Breast epithelium (tissue), 4 donors: ENCODE data around the gene KRTAP10-5. TPM values are rescaled to one million over a fixed set of nuclear protein-coding genes. Genes with fewer than 3 reads are reported as not detected.
A peak's percentile ranks its signal among the peaks of the same experiment; 100 is the strongest.
"Not testable (repeated sequence)": the region's sequence is repeated elsewhere in the genome, so short reads cannot be mapped to it uniquely, and the experiment has no call there.

Experiments used
- DNase-seq, 2 donors: peaks; one replicate each; pipeline ENCODE4 v3.0.0-alpha.2; 2019; ENCODE audit warnings: low spot score in 2 of 2
- H3K27ac ChIP-seq, 2 donors: fragments of 200-600 bp; sonication (generic) in 1 of 2; one replicate each; pipeline ENCODE4 v1.5.1; 2016 to 2019; ENCODE audit warnings: mild to moderate bottlenecking in 1 of 2
- H3K27me3 ChIP-seq, 2 donors: fragments of 200-600 bp; sonication (generic) in 1 of 2; one replicate each; pipeline versions ENCODE4 v1.5.1 to v1.6.0; 2017 to 2019; ENCODE audit warnings: control low read depth in 1 of 2, mild to moderate bottlenecking in 1 of 2
- H3K36me3 ChIP-seq: fragments of 200-600 bp; one replicate; pipeline ENCODE4 v1.5.1; 2019
- H3K4me1 ChIP-seq, 2 donors: fragments of 200-600 bp; sonication (generic); one replicate each; pipeline ENCODE4 v1.5.1; 2016 to 2019; ENCODE audit warnings: control low read depth in 1 of 2
- H3K4me3 ChIP-seq, 3 donors: fragments of 200-600 bp; sonication (generic); 1 replicate in 2 of 3; 2 replicates in 1 of 3; pipeline ENCODE4 v1.5.1; 2016 to 2019; ENCODE audit warnings: mild to moderate bottlenecking in 3 of 3, moderate library complexity in 2 of 3
- H3K9me3 ChIP-seq, 2 donors: fragments of 200-600 bp; sonication (generic) in 1 of 2; one replicate each; pipeline ENCODE4 v1.5.1; 2016 to 2019; ENCODE audit warnings: control low read depth in 1 of 2
- CTCF ChIP-seq, 3 donors: fragments of 450-650 bp; IDR thresholded peaks; one replicate each; pipeline ENCODE4 v1.5.1; 2016 to 2017; ENCODE audit warnings: antibody characterized with exemption in 3 of 3, mild to moderate bottlenecking in 3 of 3, moderate library complexity in 3 of 3
- POLR2A ChIP-seq: fragments of 450-650 bp; IDR thresholded peaks from one replicate; pipeline ENCODE4 v1.6.1; 2016; ENCODE audit warnings: antibody characterized with exemption, mild to moderate bottlenecking, moderate library complexity
- POLR2AphosphoS5 ChIP-seq, 3 donors: sonication (generic); formaldehyde crosslinking; IDR thresholded peaks; one replicate each; pipeline ENCODE4 v1.6.1; 2017; ENCODE audit warnings: antibody characterized with exemption in 3 of 3
- intact Hi-C: fragments of 100-400 bp; cut with DNase I; formaldehyde crosslinking; loops from one replicate; pipeline ENCODE4 v1.15.1; 2023; ENCODE audit warnings: low total_unique reads
- total RNA-seq, 3 donors: library from RNA; depleted of rRNA; stranded (reverse); fragments of >200 nt; gene quantifications; one replicate each; pipeline ENCODE4 v1.1.0, GENCODE V29; 2016

Gene KRTAP10-5
- total RNA-seq, 3 donors from 2014 or later, result not detected

GRCh38 chr21:44567481-44568171 lies 12.8 kb downstream of the KRTAP10-5 start:
- no peak for TF ChIP-seq POLR2A
- no peak for TF ChIP-seq CTCF (IDR thresholded peaks at IDR 0.05)
- no peak for TF ChIP-seq POLR2AphosphoS5 (IDR thresholded peaks at IDR 0.05)
- intact Hi-C loops, result no loop called here
- H3K27ac ChIP-seq, result no peak overlapping the region
- H3K27me3 ChIP-seq, result peaks cover 0 to 11% of the 10 kb centered on the region in 2 donors
- no peaks in the 10 kb centered on the region for H3K4me1 ChIP-seq
- DNase-seq, result peak in 1 of 2 donors; percentile 43
- no peak overlapping the region for H3K4me3 ChIP-seq
- peaks cover 9 to 12% of the 10 kb centered on the region in 2 donors for H3K9me3 ChIP-seq
- H3K36me3 ChIP-seq, result no peaks in the 10 kb centered on the region

- TF ChIP-seq POLR2A, result no peak
- TF ChIP-seq CTCF (IDR thresholded peaks at IDR 0.05), result no peak
- TF ChIP-seq POLR2AphosphoS5 (IDR thresholded peaks at IDR 0.05), result no peak
- H3K4me3 ChIP-seq, result no peak overlapping the region
- intact Hi-C loops, result no loop called here
Observed at GRCh38 chr21:44566403-44566802, 14.0 kb downstream of the KRTAP10-5 start.

GRCh38 chr21:44564886-44565598 lies 15.4 kb downstream of the KRTAP10-5 start:
- DNase-seq, result no peak
- H3K9me3 ChIP-seq, result peaks cover 1 to 6% of the 10 kb centered on the region in 2 donors
- H3K27ac ChIP-seq, result no peak overlapping the region
- TF ChIP-seq CTCF (IDR thresholded peaks at IDR 0.05) (no peak), POLR2AphosphoS5 (IDR thresholded peaks at IDR 0.05) (no peak), POLR2A (no peak)
- no peaks in the 10 kb centered on the region for H3K4me1 ChIP-seq
- H3K36me3 ChIP-seq, result no peaks in the 10 kb centered on the region
- intact Hi-C loops, result no loop called here
- peaks cover 0 to 9% of the 10 kb centered on the region in 2 donors for H3K27me3 ChIP-seq
- no peak overlapping the region for H3K4me3 ChIP-seq

More at GRCh38 chr21:44566403-44566802, 14.0 kb downstream of the KRTAP10-5 start:
- Histone ChIP-seq H3K27ac (no peak overlapping the region), H3K9me3 (peaks cover 3 to 12% of the 10 kb centered on the region in 2 donors), H3K27me3 (peaks cover 0 to 11% of the 10 kb centered on the region in 2 donors), H3K4me1 (no peaks in the 10 kb centered on the region), H3K36me3 (no peaks in the 10 kb centered on the region)
- DNase-seq, result no peak

- H3K4me1 ChIP-seq, result no peaks in the 10 kb centered on the region
- H3K36me3 ChIP-seq, result no peaks in the 10 kb centered on the region
- H3K9me3 ChIP-seq, result peaks cover 6% of the 10 kb centered on the region in 2 donors
- H3K27me3 ChIP-seq, result peaks cover 0 to 5% of the 10 kb centered on the region in 2 donors
- no peak overlapping the region for H3K4me3 ChIP-seq
- no peak for TF ChIP-seq POLR2A
- TF ChIP-seq POLR2AphosphoS5 (IDR thresholded peaks at IDR 0.05), result no peak
- TF ChIP-seq CTCF (IDR thresholded peaks at IDR 0.05), result no peak
- no peak overlapping the region for H3K27ac ChIP-seq
- intact Hi-C loops, result no loop called here
- no peak for DNase-seq
Observed at GRCh38 chr21:44564099-44564498, 16.3 kb downstream of the KRTAP10-5 start.

GRCh38 chr21:44558695-44559094 lies 21.7 kb downstream of the KRTAP10-5 start, which contains the start of gene KRTAP10-3:
Gene KRTAP10-3 (minus strand): TSS chr21:44558795. CDS start chr21:44558715, 80 bp downstream.
- Histone ChIP-seq H3K36me3 (no peaks in the 10 kb centered on the region), H3K27ac (no peak within 1 kb of the TSS), H3K4me1 (no peaks in the 10 kb centered on the region), H3K9me3 (peaks cover 6 to 11% of the 10 kb centered on the region in 2 donors), H3K4me3 (no peak within 1 kb of the TSS), H3K27me3 (peaks cover 0 to 32% of the 10 kb centered on the region in 2 donors)
- TF ChIP-seq CTCF (IDR thresholded peaks at IDR 0.05), result no peak
- no peak for TF ChIP-seq POLR2A
- no peak for TF ChIP-seq POLR2AphosphoS5 (IDR thresholded peaks at IDR 0.05)
- intact Hi-C loops, result no loop called here
- no peak for DNase-seq

GRCh38 chr21:44558329-44558675 lies 22.1 kb downstream of the KRTAP10-5 start:
- H3K4me3 ChIP-seq, DNase-seq, H3K36me3 ChIP-seq, H3K4me1 ChIP-seq, H3K27ac ChIP-seq, intact Hi-C loops: not testable (repeated sequence)
- Histone ChIP-seq H3K27me3 (peaks cover 0 to 32% of the 10 kb centered on the region in 2 donors), H3K9me3 (peaks cover 6 to 11% of the 10 kb centered on the region in 2 donors)
